WERI-Rb-1 (cell line): ENCODE results near the gene ADAMTS20.

Experiments used
- DNase-seq: peaks from one replicate; pipeline ENCODE4 v3.0.0-alpha.2; 2020
- H3K27ac ChIP-seq: fragments of 250-450 bp; sonication (Bioruptor Pico); 2 replicates; pipeline ENCODE4 v1.5.1; 2020; ENCODE audit warnings: mild to moderate bottlenecking, moderate library complexity
- H3K27me3 ChIP-seq: fragments of 250-450 bp; sonication (Bioruptor Pico); 2 replicates; pipeline ENCODE4 v1.5.1; 2021; ENCODE audit warnings: mild to moderate bottlenecking, low read depth, moderate library complexity; ENCODE audit not compliant: insufficient read depth, severe bottlenecking
- H3K36me3 ChIP-seq: fragments of 250-450 bp; sonication (Bioruptor Pico); 2 replicates; pipeline ENCODE4 v1.5.1; 2020; ENCODE audit warnings: mild to moderate bottlenecking, moderate library complexity
- H3K4me3 ChIP-seq: 2 replicates; pipeline ENCODE4 v1.5.1; 2011; ENCODE audit warnings: low read depth, mild to moderate bottlenecking, control low read depth, low read length
- H3K9me3 ChIP-seq: fragments of 250-450 bp; sonication (Bioruptor Pico); 2 replicates; pipeline ENCODE4 v1.5.1; 2021; ENCODE audit warnings: mild to moderate bottlenecking, moderate library complexity; ENCODE audit not compliant: severe bottlenecking
- CTCF ChIP-seq: IDR thresholded peaks from 2 replicates; pipeline ENCODE4 v1.5.1; 2011; ENCODE audit warnings: low read depth, mild to moderate bottlenecking, control low read depth, inconsistent platforms, low read length

The ADAMTS20 gene

GRCh38 chr12:43580601-43581000 is 28.6 kb upstream of the ADAMTS20 start:
- Histone ChIP-seq H3K4me3 (no peak overlapping the region), H3K9me3 (no peaks in the 10 kb centered on the region), H3K36me3 (no peaks in the 10 kb centered on the region), H3K27me3 (no peaks in the 10 kb centered on the region), H3K27ac (no peak overlapping the region)
- no peak for DNase-seq
- TF ChIP-seq CTCF, result no peak

GRCh38 chr12:43579206-43579605 is 27.2 kb upstream of the ADAMTS20 start:
- H3K4me3 ChIP-seq, result no peak overlapping the region
- DNase-seq, result no peak
- H3K27ac ChIP-seq, result no peak overlapping the region
- H3K36me3 ChIP-seq, result no peaks in the 10 kb centered on the region
- no peak for TF ChIP-seq CTCF
- no peaks in the 10 kb centered on the region for H3K27me3 ChIP-seq
- H3K9me3 ChIP-seq, result no peaks in the 10 kb centered on the region

GRCh38 chr12:43578782-43579181 is 26.8 kb upstream of the ADAMTS20 start:
- Histone ChIP-seq H3K27me3 (no peaks in the 10 kb centered on the region), H3K36me3 (no peaks in the 10 kb centered on the region), H3K27ac (no peak overlapping the region), H3K9me3 (no peaks in the 10 kb centered on the region), H3K4me3 (no peak overlapping the region)
- no peak for DNase-seq
- TF ChIP-seq CTCF, result no peak

- Histone ChIP-seq H3K36me3 (no peaks in the 10 kb centered on the region), H3K9me3 (no peaks in the 10 kb centered on the region), H3K27ac (no peak overlapping the region), H3K4me3 (no peak overlapping the region), H3K27me3 (no peaks in the 10 kb centered on the region)
- no peak for TF ChIP-seq CTCF
- no peak for DNase-seq
Measured at GRCh38 chr12:43577381-43577780, 25.4 kb upstream of the ADAMTS20 start.

- no peak for TF ChIP-seq CTCF
- Histone ChIP-seq H3K27ac (no peak overlapping the region), H3K36me3 (no peaks in the 10 kb centered on the region), H3K4me3 (no peak overlapping the region), H3K27me3 (no peaks in the 10 kb centered on the region), H3K9me3 (no peaks in the 10 kb centered on the region)
- DNase-seq, result no peak
Measured at GRCh38 chr12:43576162-43576561, 24.2 kb upstream of the ADAMTS20 start.

- Histone ChIP-seq H3K36me3 (no peaks in the 10 kb centered on the region), H3K27me3 (no peaks in the 10 kb centered on the region), H3K9me3 (no peaks in the 10 kb centered on the region), H3K4me3 (no peak overlapping the region), H3K27ac (no peak overlapping the region)
- DNase-seq, result no peak
- no peak for TF ChIP-seq CTCF
Measured at GRCh38 chr12:43571885-43572284, 19.9 kb upstream of the ADAMTS20 start.
